K562 (cell line): Measurements from ENCODE around the gene CHRM1. TPM values are rescaled to one million over a fixed set of nuclear protein-coding genes. Genes with fewer than 3 reads are reported as not detected.
A peak's percentile ranks its signal among the peaks of the same experiment; 100 is the strongest.

Experiments
- CEBPB ChIP-seq: fragments of 450-650 bp; IDR thresholded peaks from 2 replicates; pipeline ENCODE4 v1.6.1; 2016; ENCODE audit warnings: missing genetic modification characterization, missing compliant biosample characterization
- GABPA ChIP-seq: fragments of 200-800 bp; sonication (Bioruptor generic); conservative IDR thresholded peaks from 2 replicates; pipeline ENCODE4 v1.6.1; 2016; ENCODE audit warnings: low read depth, missing genetic modification characterization, missing compliant biosample characterization
- HDAC3 ChIP-seq: fragments of 450-650 bp; IDR thresholded peaks from 2 replicates; pipeline ENCODE4 v1.6.1; 2018; ENCODE audit warnings: borderline replicate concordance, mild to moderate bottlenecking, moderate library complexity; ENCODE audit not compliant: partially characterized antibody
- HDGF ChIP-seq: fragments of 450-650 bp; IDR thresholded peaks from 2 replicates; pipeline ENCODE4 v1.6.1; 2016
- MGA ChIP-seq: fragments of 450-650 bp; IDR thresholded peaks from 2 replicates; pipeline ENCODE4 v1.6.1; 2016; ENCODE audit warnings: mild to moderate bottlenecking, moderate library complexity
- MTF1 ChIP-seq: fragments of 250-450 bp; sonication (Bioruptor Pico); IDR thresholded peaks from 2 replicates; pipeline ENCODE4 v1.9.0; 2021; ENCODE audit warnings: moderate library complexity, mild to moderate bottlenecking, inconsistent platforms, borderline replicate concordance
- NFE2 ChIP-seq: IDR thresholded peaks from 2 replicates; pipeline ENCODE4 v1.6.1; 2014; ENCODE audit warnings: antibody characterized with exemption, low read depth
- SMARCA5 ChIP-seq: fragments of 450-650 bp; IDR thresholded peaks from 2 replicates; pipeline ENCODE4 v1.6.1; 2016
- ZBTB5 ChIP-seq: fragments of 450-650 bp; IDR thresholded peaks from 2 replicates; pipeline ENCODE4 v1.6.1; 2017; ENCODE audit warnings: antibody characterized with exemption
- ZMIZ1 ChIP-seq, 2 experiments: fragments of 150-350 bp in 1 of 2; IDR thresholded peaks; 2 replicates each; pipeline ENCODE4 v1.6.1; 2012 to 2016; ENCODE audit warnings: low read depth in 2 of 2, low read length in 2 of 2, mild to moderate bottlenecking in 1 of 2, moderate library complexity in 1 of 2
- polyA plus RNA-seq, 8 experiments: library from polyadenylated mRNA; depleted of rRNA in 4 of 8; stranded (reverse) in 5 of 8; unstranded in 3 of 8; fragments of >200 nt; fragmentation: Nextera tagmentation in 2 of 8; fragmentation: Illumina TruSeq in 1 of 8; extraction: Ambion mirVana in 2 of 8; extraction: Trizol in 1 of 8; gene quantifications; 2 replicates each; pipeline versions ENCODE4 v1.2.1 to v1.2.3, GENCODE V29; 2011 to 2014; ENCODE audit warnings: inconsistent platforms in 1 of 8, missing spikeins in 1 of 8
- total RNA-seq, 7 experiments: library from RNA; depleted of rRNA in 6 of 7; stranded (reverse); fragments of >200 nt in 6 of 7; fragmentation: Illumina TruSeq in 2 of 7; extraction: Trizol in 2 of 7; gene quantifications; 2 replicates each; pipeline versions ENCODE4 v1.2.1 to v1.2.3, GENCODE V29; 2011 to 2021; ENCODE audit warnings: low replicate concordance in 1 of 7

CHRM1 gene
- total and polyA plus RNA-seq, 9 of the 15 experiments (the other 6 are each of a cell fraction or from before 2014, with no cell fraction given): not detected

- TF ChIP-seq ZMIZ1 (IDR thresholded peaks at IDR 0.05; ENCODE audit: low read depth in 2 of 2, low read length in 2 of 2): no peak
- peak; percentile 74 for TF ChIP-seq NFE2
- TF ChIP-seq HDAC3: no peak
- no peak for TF ChIP-seq ZBTB5
- TF ChIP-seq HDGF: no peak
- TF ChIP-seq MTF1: no peak
- TF ChIP-seq SMARCA5: no peak
- TF ChIP-seq CEBPB (tag): peak; percentile 29; the same call in 1 of the 2 replicates
- no peak for TF ChIP-seq GABPA (tag)
- no peak for TF ChIP-seq MGA
Observed at GRCh38 chr11:62892077-62892922, 28.9 kb downstream of the CHRM1 start (continued).
